Renal pelvis (tissue), 12 donors: Measurements from ENCODE around the gene INHA. TPM values are rescaled to one million over a fixed set of nuclear protein-coding genes. Genes with fewer than 3 reads are reported as not detected.

Source experiments
- DNase-seq: peaks from one replicate; pipeline ENCODE4 v3.0.0-alpha.2; 2013
- long read RNA-seq, 16 experiments: transcript quantifications; one replicate each; lab custom pipeline, GENCODE V29; 2026
- polyA plus RNA-seq, 3 donors: library from polyadenylated mRNA; unstranded; fragments of 120-200 nt; gene quantifications; one replicate each; pipeline ENCODE4 v1.2.1, GENCODE V29; 2013; ENCODE audit not compliant: insufficient read length in 3 of 3

Gene INHA, protein sequence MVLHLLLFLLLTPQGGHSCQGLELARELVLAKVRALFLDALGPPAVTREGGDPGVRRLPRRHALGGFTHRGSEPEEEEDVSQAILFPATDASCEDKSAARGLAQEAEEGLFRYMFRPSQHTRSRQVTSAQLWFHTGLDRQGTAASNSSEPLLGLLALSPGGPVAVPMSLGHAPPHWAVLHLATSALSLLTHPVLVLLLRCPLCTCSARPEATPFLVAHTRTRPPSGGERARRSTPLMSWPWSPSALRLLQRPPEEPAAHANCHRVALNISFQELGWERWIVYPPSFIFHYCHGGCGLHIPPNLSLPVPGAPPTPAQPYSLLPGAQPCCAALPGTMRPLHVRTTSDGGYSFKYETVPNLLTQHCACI
- polyA plus RNA-seq = 1 to 10 TPM in 2 of 3 donors, under 1 TPM in 1; 0.87 to 3.1 (median 2.9) TPM
- long read RNA-seq, donor 1, partial matches to known transcripts = 0 of 2 reads
- long read RNA-seq, donor 1, other reads (novel, unspliced or antisense) = 0 of 2 reads
- long read RNA-seq, donor 2, partial matches to known transcripts = 0 of 1 reads
- long read RNA-seq, donor 2, other reads (novel, unspliced or antisense) = 0 of 1 reads
- long read RNA-seq, donor 3 = 0 reads
- long read RNA-seq, donor 4 = 0 reads
- long read RNA-seq, donor 5, partial matches to known transcripts = 0 of 1 reads
- long read RNA-seq, donor 5, other reads (novel, unspliced or antisense) = 0 of 1 reads
- long read RNA-seq, donor 6, partial matches to known transcripts = 0 of 2 reads
- long read RNA-seq, donor 6, other reads (novel, unspliced or antisense) = 0 of 2 reads
- long read RNA-seq, donor 7, partial matches to known transcripts = 0 of 1 reads
- long read RNA-seq, donor 7, other reads (novel, unspliced or antisense) = 0 of 1 reads
- long read RNA-seq, donor 8, partial matches to known transcripts = 0 of 1 reads
- long read RNA-seq, donor 8, other reads (novel, unspliced or antisense) = 0 of 1 reads
- long read RNA-seq, donor 9 = 0 reads
- long read RNA-seq, donor 10, partial matches to known transcripts = 0 of 2 reads
- long read RNA-seq, donor 10, other reads (novel, unspliced or antisense) = 0 of 2 reads
- long read RNA-seq, donor 11, partial matches to known transcripts = 36 of 46 reads
- long read RNA-seq, donor 11, other reads (novel, unspliced or antisense) = 10 of 46 reads
- long read RNA-seq, donor 12 = 0 reads
- long read RNA-seq, donor 13 = 0 reads
- long read RNA-seq, donor 14 = 0 reads
- long read RNA-seq, donor 15, partial matches to known transcripts = 0 of 1 reads
- long read RNA-seq, donor 15, other reads (novel, unspliced or antisense) = 0 of 1 reads
- long read RNA-seq, donor 16 = 0 reads

DNA sequence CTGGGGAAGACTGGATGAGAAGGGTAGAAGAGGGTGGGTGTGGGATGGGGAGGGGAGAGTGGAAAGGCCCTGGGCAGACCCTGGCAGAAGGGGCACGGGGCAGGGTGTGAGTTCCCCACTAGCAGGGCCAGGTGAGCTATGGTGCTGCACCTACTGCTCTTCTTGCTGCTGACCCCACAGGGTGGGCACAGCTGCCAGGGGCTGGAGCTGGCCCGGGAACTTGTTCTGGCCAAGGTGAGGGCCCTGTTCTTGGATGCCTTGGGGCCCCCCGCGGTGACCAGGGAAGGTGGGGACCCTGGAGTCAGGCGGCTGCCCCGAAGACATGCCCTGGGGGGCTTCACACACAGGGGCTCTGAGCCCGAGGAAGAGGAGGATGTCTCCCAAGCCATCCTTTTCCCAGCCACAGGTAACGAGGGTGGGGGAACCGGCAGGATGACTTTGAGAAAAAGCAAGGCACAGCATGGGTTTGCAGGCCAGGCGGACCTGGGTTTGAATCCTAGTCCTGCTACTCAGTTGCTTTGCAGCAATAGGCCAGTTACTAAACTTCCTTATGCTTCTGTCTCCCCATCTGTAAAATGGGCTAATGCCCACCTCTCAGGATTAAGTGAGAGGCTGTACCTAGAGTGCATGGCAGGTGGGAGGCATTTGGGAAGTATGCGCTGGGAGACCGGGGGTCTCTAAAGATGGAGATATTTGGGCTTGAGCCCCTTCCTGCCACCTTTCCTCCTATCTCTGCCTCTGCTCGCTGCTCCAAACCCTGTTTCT, at the start of gene INHA:
INHA (plus strand) TSS at position 74 of the 765 bp plus-strand sequence; CDS start at position 139, 65 bp downstream.
- no peak for DNase-seq

DNA sequence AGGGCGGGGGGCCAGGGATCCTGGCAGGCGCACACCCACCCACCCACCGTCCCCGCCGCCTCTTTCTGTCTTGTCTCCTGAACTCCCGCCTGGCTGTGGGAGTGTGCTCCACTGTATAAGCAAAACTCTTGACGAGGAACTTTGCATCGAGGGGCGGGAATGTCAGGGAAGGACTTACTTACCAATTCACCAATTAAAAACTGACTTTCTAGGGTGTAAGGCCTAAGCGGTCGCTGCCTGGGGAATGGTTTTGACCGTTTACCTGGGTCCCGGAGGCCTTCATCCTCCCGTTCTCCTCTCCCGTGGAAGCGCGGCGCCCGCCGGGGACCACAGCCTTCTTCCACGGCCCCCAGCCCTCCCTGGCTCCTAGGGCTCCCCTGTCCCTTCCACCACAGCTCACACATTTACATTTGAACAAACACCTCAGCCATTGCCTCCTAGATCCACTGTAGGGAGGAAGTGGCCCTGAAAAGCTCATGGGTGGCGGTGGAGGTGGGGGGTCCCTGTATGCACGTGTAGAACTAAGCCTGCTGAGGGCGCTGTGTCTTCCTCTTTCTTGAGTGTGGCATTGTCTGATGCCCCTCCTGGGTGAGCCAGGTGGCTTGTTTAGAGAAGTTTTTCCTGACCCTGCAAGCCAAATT, 49.0 kb upstream of the INHA start:
- no peak for DNase-seq

DNA sequence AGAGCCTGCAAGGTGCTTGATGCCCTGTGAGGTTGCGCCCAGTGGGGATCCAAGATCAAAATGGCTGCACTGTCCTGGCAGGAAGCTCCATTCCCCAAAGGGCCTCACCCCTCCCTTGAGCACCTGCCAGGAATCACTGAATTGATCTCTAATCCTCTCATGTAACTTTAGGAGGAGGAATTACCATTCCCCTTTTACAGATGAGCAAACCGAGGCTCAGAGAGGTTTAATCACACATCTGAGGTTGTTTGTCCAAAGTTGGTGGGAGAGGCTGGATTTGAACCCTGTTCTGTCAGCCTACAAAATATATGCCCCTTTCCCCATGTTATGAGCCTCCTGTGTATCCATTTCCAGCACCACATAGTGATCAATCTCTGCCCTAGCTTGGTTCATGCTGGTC, 47.3 kb upstream of the INHA start:
- no peak for DNase-seq

DNA sequence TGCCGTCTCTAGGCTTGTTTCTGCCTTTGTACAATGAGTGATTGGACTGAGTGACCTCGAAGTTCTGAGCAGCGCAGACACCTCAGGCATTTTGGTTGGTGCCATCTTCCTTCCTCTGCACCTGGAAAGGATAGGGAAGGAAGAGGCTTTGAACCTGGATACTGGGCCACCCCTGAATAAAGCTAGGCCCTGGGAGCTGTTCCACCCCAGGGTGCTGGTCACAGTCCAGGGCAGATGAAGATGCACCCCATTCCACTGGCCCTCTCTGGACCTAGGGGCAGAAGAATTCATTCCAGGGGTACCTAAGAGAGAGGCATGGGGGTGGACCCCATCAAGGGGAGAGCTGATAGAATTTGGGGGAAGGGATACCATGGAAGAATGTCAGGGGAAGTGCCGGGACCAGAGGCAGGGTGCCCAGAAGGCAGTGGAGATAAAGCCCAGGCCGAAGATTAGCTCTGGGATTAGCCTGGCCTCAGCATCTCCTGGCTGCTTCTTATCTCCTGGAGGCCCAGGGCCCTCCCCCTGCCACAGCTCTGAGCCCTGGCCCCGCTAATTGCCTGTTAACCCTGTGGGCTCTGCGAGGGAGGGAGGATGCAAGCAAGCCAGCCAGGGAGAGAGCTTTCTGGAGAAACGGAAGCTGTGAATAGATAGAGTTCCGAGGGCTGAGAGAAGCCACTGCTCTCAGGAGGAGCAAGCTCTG, 46.4 kb upstream of the INHA start:
- no peak for DNase-seq

DNA sequence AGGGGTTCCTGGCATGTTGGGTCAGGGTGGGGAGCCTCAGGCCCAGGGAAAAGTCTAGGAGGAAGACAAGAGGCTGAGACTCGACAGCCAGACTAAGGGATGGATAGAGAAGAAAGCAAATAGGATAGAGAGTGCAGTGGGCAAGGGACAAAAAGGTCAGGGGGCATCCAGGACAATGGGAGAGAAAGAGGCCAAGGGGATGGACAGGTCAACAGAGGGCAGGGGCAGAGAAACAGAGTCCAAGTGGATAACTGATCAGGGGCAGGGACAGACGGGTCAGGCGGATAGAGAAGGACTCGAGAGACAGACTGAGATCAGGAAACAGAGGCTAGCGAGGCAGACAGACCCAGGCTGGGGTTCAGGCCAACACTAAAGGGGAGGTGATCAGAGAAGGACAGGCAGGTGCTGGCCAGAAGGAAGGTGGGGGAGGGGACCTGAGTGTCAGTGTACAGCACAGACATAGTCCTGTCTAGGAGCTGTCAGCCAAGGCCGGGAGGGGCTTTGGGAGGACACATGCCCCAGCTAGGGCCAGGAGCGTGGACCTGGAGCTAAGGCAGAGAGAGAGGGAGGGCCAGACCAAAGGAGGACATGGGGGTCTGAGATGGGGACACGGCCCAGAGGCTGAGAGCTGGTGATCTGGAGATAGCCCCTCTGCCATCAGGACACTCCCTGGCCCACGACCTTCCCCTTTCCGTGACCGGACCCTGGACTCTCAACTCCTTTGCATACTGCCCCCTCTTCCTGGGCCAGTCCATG, 45.6 kb upstream of the INHA start:
- no peak for DNase-seq

DNA sequence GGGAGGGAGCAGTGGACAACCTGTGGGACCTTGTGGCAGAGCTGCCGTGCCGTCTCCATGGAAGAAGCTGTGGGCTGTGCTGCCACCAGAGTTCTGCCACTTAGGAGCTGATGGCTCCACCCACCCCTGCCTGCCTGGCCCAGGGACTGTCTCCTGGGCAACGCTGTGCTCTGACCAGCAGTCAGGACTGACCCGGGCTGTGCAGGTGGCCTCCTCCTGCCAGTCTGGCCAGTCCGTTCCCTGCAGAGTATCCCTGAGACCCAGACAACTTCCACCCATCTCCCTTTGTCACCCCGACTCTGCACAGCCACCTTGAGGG, 45.1 kb upstream of the INHA start:
- no peak for DNase-seq

DNA sequence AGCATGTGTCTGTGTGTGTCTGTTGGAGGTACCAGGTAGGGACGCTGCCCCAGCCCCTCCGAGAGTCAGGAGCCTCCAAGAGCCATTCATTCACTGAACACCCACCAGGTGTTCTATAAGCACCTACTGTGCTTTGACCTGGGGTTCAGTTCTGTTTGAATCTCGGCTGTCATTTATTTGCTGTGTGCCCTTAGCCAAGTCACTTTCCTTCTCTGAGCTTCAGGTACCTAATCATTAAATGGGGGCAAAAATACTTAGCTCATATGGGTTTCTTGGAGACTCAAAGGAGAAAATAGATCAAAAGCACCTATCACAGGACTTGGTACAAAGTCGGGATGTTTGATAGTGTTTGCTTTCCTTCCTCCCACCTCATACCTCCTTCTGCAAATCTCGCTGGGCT, 44.6 kb upstream of the INHA start:
- no peak for DNase-seq

DNA sequence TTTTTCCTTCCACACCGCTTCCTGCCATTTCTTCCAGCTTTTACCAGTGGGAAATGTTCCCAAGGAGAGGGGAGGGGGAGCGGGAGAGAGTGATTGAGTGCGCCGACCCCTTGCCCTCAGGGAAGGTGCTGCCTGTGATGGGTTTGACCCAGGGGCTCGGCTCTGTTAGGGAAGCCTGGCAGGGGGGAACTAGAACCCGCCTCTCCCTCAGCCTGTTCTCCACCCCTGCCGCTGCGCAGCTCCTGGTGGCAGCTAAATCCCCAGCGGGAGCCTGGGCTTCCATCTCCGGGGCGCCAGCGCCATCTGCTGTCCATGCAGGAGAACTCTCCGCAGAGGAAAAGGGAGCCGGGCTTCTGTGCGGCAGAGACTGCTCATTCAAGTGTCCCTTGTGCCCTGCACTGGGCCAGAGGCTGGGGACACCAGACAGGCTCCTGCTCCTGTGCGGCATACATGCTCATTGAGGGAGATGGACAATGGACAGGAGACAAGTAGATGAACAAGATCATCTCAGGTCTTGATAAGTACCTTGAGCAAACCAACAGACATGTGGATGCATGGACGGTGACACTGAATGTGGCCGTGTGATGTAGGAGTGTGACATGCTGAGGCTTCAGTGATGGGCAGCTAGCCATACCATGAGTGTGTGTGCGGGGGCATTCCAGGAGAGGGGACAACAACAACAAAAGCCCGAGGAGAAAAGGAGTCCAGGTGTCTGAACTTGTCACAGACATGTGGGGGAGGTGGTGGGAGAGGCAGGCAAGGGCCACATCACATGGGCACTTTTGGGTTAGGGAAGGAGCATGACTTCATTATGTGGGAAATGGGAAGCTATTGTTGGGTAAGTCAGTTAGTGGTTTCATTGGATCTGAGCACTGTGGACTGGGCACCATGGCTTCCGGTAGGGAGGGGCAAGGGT, 41.8 kb upstream of the INHA start:
- DNase-seq = peak; percentile 80

DNA sequence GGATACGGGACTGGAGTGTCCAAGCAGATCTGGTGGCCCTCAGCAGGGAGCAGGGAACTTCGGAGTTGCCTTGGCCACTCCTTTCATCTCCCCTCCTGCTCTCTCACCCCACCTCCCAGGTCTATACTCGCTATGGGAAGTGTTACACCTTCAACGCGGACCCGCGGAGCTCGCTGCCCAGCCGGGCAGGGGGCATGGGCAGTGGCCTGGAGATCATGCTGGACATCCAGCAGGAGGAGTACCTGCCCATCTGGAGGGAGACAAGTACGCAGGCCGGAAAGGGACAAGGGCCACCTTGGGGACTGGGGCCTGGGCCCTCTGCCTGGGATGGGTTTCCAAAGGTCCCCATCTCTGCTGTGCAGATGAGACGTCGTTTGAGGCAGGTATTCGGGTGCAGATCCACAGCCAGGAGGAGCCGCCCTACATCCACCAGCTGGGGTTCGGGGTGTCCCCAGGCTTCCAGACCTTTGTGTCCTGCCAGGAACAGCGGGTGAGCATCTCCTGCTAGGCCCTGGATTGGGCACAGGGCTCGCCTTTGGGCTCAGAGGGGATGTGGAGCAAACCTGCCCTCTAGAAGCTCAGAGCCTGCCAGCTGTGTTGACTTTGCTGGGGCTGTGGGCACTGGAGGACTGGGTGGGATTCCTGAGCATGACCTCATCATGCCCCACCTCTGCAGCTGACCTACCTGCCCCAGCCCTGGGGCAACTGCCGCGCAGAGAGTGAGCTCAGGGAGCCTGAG, 40.3 kb upstream of the INHA start:
- DNase-seq = no peak

DNA sequence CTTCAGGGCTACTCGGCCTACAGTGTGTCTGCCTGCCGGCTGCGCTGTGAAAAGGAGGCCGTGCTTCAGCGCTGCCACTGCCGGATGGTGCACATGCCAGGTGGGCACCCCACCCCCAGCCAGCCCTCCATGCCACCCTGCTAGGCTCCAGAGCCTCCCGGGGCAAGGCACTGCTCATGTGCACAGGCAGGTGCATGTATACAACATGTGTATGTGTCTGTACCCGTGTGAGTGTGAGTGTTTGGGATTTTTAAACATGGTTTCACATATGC, 39.8 kb upstream of the INHA start:
- DNase-seq = no peak

DNA sequence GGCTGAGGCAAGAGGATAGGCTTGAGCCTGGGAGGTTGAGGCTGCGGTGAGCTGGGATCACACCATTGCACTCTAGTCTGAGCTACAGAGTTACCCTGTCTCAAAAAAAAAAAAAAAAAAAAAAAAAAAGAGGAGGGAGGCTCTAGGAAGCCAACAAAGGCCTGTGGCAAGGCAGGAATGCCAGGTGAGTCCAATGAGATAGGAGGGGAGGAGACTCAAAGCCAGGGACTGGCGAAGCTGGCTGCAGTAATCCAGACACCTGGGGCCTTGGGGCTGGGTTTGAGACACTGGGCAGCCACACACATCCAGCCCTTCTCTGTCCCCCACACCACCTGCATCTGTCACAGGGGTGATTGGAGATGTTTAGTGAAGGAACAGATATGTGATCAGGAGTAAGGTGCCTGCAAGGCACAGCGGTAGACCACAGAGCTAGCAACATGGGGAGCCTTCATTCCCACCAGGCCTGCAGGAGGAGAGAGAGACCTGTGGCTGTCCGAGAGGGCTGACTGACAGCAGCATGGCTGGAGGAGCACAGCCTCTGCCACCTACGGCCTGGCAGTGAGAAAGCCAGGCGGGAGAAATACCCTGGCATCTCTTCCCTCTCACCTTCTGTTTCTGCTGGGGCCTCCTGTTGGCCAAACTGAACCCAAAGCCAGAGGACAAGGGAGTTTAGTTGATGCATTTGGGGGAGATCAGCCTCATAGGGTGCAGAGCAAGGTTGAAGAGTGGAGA, 38.0 kb upstream of the INHA start:
- DNase-seq = no peak

DNA sequence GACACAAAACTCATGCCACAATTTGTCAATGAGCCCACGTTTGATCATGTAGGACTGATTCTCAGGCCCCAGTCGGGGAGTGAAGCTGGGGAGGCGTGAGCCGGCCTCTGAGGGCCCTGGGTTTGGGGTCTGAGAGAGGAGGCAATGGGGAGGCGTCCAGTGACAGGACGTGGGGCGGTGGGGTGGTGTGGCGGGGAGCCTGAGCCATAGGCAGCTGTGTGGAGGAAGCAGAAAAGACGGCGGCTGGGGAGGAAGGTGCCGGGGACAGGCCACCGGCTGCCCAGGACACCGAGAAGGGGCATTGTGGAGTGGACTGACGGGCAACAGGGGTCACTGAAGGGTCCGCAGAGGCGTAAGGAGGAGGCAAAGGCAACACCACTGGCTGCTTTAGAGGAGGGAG, 35.7 kb upstream of the INHA start:
- DNase-seq = no peak

DNA sequence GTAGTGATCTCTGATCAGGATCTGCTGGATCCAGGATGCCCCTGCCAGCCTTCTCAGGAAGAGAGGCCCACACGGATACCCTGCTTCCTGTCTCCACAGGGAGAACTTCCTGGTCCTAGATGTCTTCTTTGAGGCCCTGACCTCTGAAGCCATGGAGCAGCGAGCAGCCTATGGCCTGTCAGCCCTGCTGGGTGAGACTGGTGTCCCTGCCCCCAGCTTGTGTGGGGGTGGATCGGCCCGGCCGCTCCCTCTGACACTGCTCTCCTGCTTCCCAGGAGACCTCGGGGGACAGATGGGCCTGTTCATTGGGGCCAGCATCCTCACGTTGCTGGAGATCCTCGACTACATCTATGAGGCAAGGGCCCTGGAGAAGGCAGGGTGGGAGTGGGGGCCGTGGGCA, 35.1 kb upstream of the INHA start:
- DNase-seq = no peak

DNA sequence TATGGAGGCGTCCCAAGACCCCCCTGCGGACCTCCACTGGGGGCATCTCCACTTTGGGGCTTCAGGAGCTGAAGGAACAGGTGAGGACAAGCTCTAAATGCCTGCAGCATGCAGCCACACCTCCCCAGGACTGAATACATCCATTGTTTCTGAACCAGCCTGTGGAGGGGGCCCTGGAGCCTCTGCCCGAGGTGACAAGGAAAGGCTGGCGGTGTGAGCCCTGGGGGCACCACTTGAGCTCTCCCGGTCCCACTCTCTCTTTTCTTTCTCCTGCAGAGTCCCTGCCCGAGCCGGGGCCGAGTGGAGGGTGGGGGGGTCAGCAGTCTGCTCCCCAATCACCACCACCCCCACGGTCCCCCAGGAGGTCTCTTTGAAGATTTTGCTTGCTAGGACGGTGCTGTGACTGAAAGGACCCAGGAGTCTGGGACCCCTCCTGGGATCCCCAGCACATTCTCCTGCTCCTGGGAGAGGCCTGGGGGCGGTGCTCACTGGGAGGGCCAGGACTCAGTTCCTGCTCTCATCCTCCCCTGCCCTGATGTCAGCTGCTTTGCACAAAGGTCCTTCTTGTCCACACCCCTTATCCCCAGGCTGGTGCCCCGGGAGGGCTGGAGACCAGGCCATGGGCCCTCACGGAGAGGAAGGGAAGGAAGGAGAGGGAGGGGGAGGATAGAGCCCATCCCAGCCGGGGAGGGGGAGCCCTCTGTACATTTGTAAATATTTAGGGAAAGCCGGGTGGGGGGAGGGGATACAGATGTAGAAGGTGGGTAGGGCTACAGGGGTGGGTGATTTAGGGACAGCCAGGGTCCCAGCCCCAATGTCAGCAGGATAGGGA, 34.2 kb upstream of the INHA start:
- no peak for DNase-seq

DNA sequence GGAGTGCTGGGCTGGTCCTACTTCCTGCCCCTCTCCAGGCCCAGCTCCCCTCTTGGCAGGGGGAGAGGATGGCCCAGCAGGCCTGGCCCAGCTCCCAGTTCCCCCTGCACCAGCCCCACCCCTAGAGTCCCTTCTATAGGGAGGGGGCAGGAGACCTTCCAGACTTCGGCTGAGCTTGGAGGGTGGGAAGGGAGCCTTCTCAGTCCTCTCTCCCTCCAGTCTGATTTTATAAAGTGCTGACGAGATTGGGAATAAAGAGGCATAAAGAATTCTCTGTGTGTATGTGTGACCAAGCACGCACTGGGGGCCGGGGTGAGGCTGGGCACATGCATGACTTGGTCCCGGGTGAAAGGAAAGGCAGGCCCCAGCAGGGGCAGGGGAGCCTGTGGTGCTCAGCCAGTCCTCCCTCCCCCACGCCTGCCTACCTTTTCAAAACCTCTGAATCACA, 33.6 kb upstream of the INHA start:
- no peak for DNase-seq
